ENCODE measurements around the gene DCLK1. TPM values are rescaled to one million over a fixed set of nuclear protein-coding genes. Genes with fewer than 3 reads are reported as not detected.

The DCLK1 gene
- total and polyA plus RNA-seq, 2 donors (not counting 1 experiment from before 2014, with no cell fraction given) = 0.56 to 6.3 TPM

- no peaks in the 10 kb centered on the region for H3K36me3 ChIP-seq (ENCODE audit: control insufficient read depth, insufficient read depth, low read length)
- H3K27me3 ChIP-seq (ENCODE audit: control insufficient read depth, insufficient read depth, low read length) = no peaks in the 10 kb centered on the region
- DNase-seq (ENCODE audit: low read depth in 2 of 2) = no peak
Observed at GRCh38 chr13:35781036-35782000, 349.9 kb downstream of the DCLK1 start.

GRCh38 chr13:35780613-35781012, 350.6 kb downstream of the DCLK1 start:
- no peaks in the 10 kb centered on the region for H3K36me3 ChIP-seq (ENCODE audit: control insufficient read depth, insufficient read depth, low read length)
- no peaks in the 10 kb centered on the region for H3K27me3 ChIP-seq (ENCODE audit: control insufficient read depth, insufficient read depth, low read length)
- H3K4me1 ChIP-seq (ENCODE audit: control insufficient read depth, extremely low read depth, insufficient read depth, low read length) = no peaks in the 10 kb centered on the region
- no peak overlapping the region for H3K4me2 ChIP-seq (ENCODE audit: extremely low read depth, insufficient read depth, low read length)
- no peaks in the 10 kb centered on the region for H3K9me3 ChIP-seq (ENCODE audit: control insufficient read depth, insufficient read depth, low read depth, low read length)
- no peak overlapping the region for H3K9ac ChIP-seq (ENCODE audit: insufficient read depth, low read length)
- no peak overlapping the region for H2AFZ ChIP-seq (ENCODE audit: low read length)
- H4K20me1 ChIP-seq (ENCODE audit: control insufficient read depth, extremely low read depth, insufficient read depth, low read length) = no peaks in the 10 kb centered on the region
- no peak overlapping the region for H3K4me3 ChIP-seq (replicated peaks in 1 of 4; ENCODE audit: control extremely low read depth in 1 of 4, insufficient read depth in 1 of 4, low read depth in 3 of 4, low read length in 4 of 4)
- no peak overlapping the region for H3K27ac ChIP-seq (ENCODE audit: insufficient read depth, low read length)
- TF ChIP-seq EZH2 (IDR thresholded peaks at IDR 0.05; ENCODE audit: low read length, missing control alignments) = no peak
- TF ChIP-seq, protein P1, sequence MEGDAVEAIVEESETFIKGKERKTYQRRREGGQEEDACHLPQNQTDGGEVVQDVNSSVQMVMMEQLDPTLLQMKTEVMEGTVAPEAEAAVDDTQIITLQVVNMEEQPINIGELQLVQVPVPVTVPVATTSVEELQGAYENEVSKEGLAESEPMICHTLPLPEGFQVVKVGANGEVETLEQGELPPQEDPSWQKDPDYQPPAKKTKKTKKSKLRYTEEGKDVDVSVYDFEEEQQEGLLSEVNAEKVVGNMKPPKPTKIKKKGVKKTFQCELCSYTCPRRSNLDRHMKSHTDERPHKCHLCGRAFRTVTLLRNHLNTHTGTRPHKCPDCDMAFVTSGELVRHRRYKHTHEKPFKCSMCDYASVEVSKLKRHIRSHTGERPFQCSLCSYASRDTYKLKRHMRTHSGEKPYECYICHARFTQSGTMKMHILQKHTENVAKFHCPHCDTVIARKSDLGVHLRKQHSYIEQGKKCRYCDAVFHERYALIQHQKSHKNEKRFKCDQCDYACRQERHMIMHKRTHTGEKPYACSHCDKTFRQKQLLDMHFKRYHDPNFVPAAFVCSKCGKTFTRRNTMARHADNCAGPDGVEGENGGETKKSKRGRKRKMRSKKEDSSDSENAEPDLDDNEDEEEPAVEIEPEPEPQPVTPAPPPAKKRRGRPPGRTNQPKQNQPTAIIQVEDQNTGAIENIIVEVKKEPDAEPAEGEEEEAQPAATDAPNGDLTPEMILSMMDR (conservative IDR thresholded peaks at IDR 0.05 in 1 of 2, IDR thresholded peaks at IDR 0.05 in 1 of 2; ENCODE audit: low read depth in 1 of 2, low read length in 2 of 2) = no peak
- DNase-seq (ENCODE audit: low read depth in 2 of 2) = no peak
- H3K79me2 ChIP-seq (ENCODE audit: control insufficient read depth, insufficient read depth, low read length) = no peaks in the 10 kb centered on the region

More at GRCh38 chr13:35781036-35782000, 349.9 kb downstream of the DCLK1 start:
- H4K20me1 ChIP-seq (ENCODE audit: control insufficient read depth, extremely low read depth, insufficient read depth, low read length) = no peaks in the 10 kb centered on the region
- no peaks in the 10 kb centered on the region for H3K9me3 ChIP-seq (ENCODE audit: control insufficient read depth, insufficient read depth, low read depth, low read length)
- H3K27ac ChIP-seq (ENCODE audit: insufficient read depth, low read length) = no peak overlapping the region
- no peak for TF ChIP-seq EZH2 (IDR thresholded peaks at IDR 0.05; ENCODE audit: low read length, missing control alignments)
- TF ChIP-seq, protein P1 (conservative IDR thresholded peaks at IDR 0.05 in 1 of 2, IDR thresholded peaks at IDR 0.05 in 1 of 2; ENCODE audit: low read depth in 1 of 2, low read length in 2 of 2) = no peak
- H2AFZ ChIP-seq (ENCODE audit: low read length) = no peak overlapping the region
- no peak overlapping the region for H3K4me2 ChIP-seq (ENCODE audit: extremely low read depth, insufficient read depth, low read length)
- H3K4me1 ChIP-seq (ENCODE audit: control insufficient read depth, extremely low read depth, insufficient read depth, low read length) = no peaks in the 10 kb centered on the region
- H3K79me2 ChIP-seq (ENCODE audit: control insufficient read depth, insufficient read depth, low read length) = no peaks in the 10 kb centered on the region
- H3K9ac ChIP-seq (ENCODE audit: insufficient read depth, low read length) = no peak overlapping the region
- no peak overlapping the region for H3K4me3 ChIP-seq (replicated peaks in 1 of 4; ENCODE audit: control extremely low read depth in 1 of 4, insufficient read depth in 1 of 4, low read depth in 3 of 4, low read length in 4 of 4)

- TF ChIP-seq, protein P1 (conservative IDR thresholded peaks at IDR 0.05 in 1 of 2, IDR thresholded peaks at IDR 0.05 in 1 of 2; ENCODE audit: low read depth in 1 of 2, low read length in 2 of 2) = no peak
- no peak for TF ChIP-seq EZH2 (IDR thresholded peaks at IDR 0.05; ENCODE audit: low read length, missing control alignments)
- peak; percentile 65 to 96 for DNase-seq (ENCODE audit: low read depth in 2 of 2)
- Histone ChIP-seq H2AFZ (ENCODE audit: low read length) (no peak overlapping the region), H4K20me1 (ENCODE audit: control insufficient read depth, extremely low read depth, insufficient read depth, low read length) (no peaks in the 10 kb centered on the region), H3K4me2 (ENCODE audit: extremely low read depth, insufficient read depth, low read length) (no peak overlapping the region), H3K4me1 (ENCODE audit: control insufficient read depth, extremely low read depth, insufficient read depth, low read length) (peaks cover 9% of the 10 kb centered on the region), H3K4me3 (replicated peaks in 1 of 4; ENCODE audit: control extremely low read depth in 1 of 4, insufficient read depth in 1 of 4, low read depth in 3 of 4, low read length in 4 of 4) (no peak overlapping the region), H3K36me3 (ENCODE audit: control insufficient read depth, insufficient read depth, low read length) (no peaks in the 10 kb centered on the region), H3K27me3 (ENCODE audit: control insufficient read depth, insufficient read depth, low read length) (no peaks in the 10 kb centered on the region), H3K27ac (ENCODE audit: insufficient read depth, low read length) (peak overlapping the region; percentile 18), H3K9ac (ENCODE audit: insufficient read depth, low read length) (no peak overlapping the region), H3K9me3 (ENCODE audit: control insufficient read depth, insufficient read depth, low read depth, low read length) (no peaks in the 10 kb centered on the region), H3K79me2 (ENCODE audit: control insufficient read depth, insufficient read depth, low read length) (no peaks in the 10 kb centered on the region)
Observed at GRCh38 chr13:35771898-35772297, 359.3 kb downstream of the DCLK1 start.
